HEK293 (cell line): ENCODE data around the gene ZBTB21.

Experiments used
- CTCF ChIA-PET: fragments of 350-600 bp; formaldehyde crosslinking; extraction: SDS; loops from one replicate; lab custom pipeline; 2021; ENCODE audit warnings: antibody characterized with exemption; lab: Yijun Ruan, JAX
- POLR2A ChIA-PET: fragments of 300-600 bp; formaldehyde crosslinking; extraction: SDS; loops from one replicate; lab custom pipeline; 2020; ENCODE audit warnings: antibody characterized with exemption, inconsistent platforms; lab: Yijun Ruan, JAX
- H3K27ac ChIP-seq: fragments of 200-500 bp; sonication (Bioruptor generic); 2 replicates; pipeline ENCODE4 v1.5.1; 2014; ENCODE audit warnings: low read depth, low read length, control low read depth, inconsistent platforms; ENCODE audit errors: extremely low read depth
- H3K36me3 ChIP-seq, 2 experiments: fragments of 200-500 bp in 1 of 2; sonication (Bioruptor generic) in 1 of 2; 1 replicate in 1 of 2; 2 replicates in 1 of 2; pipeline ENCODE4 v1.5.1; 2014 to 2017; ENCODE audit warnings: inconsistent platforms in 2 of 2, low read length in 2 of 2; ENCODE audit not compliant: control insufficient read depth in 2 of 2, insufficient read depth in 1 of 2
- H3K4me1 ChIP-seq: fragments of 200-500 bp; sonication (Bioruptor generic); 2 replicates; pipeline ENCODE4 v1.5.1; 2014; ENCODE audit warnings: mild to moderate bottlenecking, low read length, inconsistent platforms; ENCODE audit not compliant: control insufficient read depth, insufficient read depth
- H3K4me3 ChIP-seq: 2 replicates; pipeline ENCODE4 v1.5.1; 2011; ENCODE audit warnings: low read depth, mild to moderate bottlenecking, control low read depth, low read length, moderate library complexity
- H3K9me3 ChIP-seq: fragments of 200-500 bp; sonication (Bioruptor generic); 2 replicates; pipeline ENCODE4 v1.5.1; 2014; ENCODE audit warnings: low read depth, low read length, inconsistent platforms; ENCODE audit not compliant: control insufficient read depth, insufficient read depth
- HOXC10 ChIP-seq: sonication (generic); formaldehyde crosslinking; IDR thresholded peaks from 2 replicates; pipeline ENCODE4 v1.8.1; 2023; ENCODE audit warnings: mild to moderate bottlenecking, missing genetic modification reagents
- KLF7 ChIP-seq: fragments of 450-650 bp; formaldehyde crosslinking; IDR thresholded peaks from 2 replicates; pipeline ENCODE4 v1.5.1; 2016; ENCODE audit warnings: missing biosample characterization, missing genetic modification characterization, borderline replicate concordance
- ZNF10 ChIP-seq: fragments of 450-650 bp; formaldehyde crosslinking; IDR thresholded peaks from 2 replicates; pipeline ENCODE4 v1.5.1; 2017; ENCODE audit warnings: missing biosample characterization, missing genetic modification characterization
- ZNF132 ChIP-seq: fragments of 450-650 bp; formaldehyde crosslinking; IDR thresholded peaks from 2 replicates; pipeline ENCODE4 v1.5.1; 2017; ENCODE audit warnings: missing biosample characterization, missing genetic modification characterization, borderline replicate concordance
- ZNF2 ChIP-seq: fragments of 450-650 bp; formaldehyde crosslinking; IDR thresholded peaks from 2 replicates; pipeline ENCODE4 v1.5.1; 2016; ENCODE audit warnings: missing biosample characterization, missing genetic modification characterization
- ZNF366 ChIP-seq: fragments of 450-650 bp; formaldehyde crosslinking; conservative IDR thresholded peaks from 2 replicates; pipeline ENCODE4 v1.5.1; 2016; ENCODE audit warnings: missing biosample characterization, missing genetic modification characterization
- ZNF37A ChIP-seq: fragments of 450-650 bp; IDR thresholded peaks from 2 replicates; pipeline ENCODE4 v1.5.1; 2018; ENCODE audit warnings: missing biosample characterization, missing genetic modification characterization
- ZNF571 ChIP-seq: fragments of 450-650 bp; formaldehyde crosslinking; IDR thresholded peaks from 2 replicates; pipeline ENCODE4 v1.5.0; 2017; ENCODE audit warnings: missing biosample characterization, missing genetic modification characterization
- ZNF610 ChIP-seq: fragments of 450-650 bp; formaldehyde crosslinking; IDR thresholded peaks from 2 replicates; pipeline ENCODE4 v1.5.1; 2016; ENCODE audit warnings: missing biosample characterization, missing genetic modification characterization, borderline replicate concordance
- ZNF624 ChIP-seq: fragments of 450-650 bp; formaldehyde crosslinking; IDR thresholded peaks from 2 replicates; pipeline ENCODE4 v1.5.1; 2017; ENCODE audit warnings: missing biosample characterization, missing genetic modification characterization
- ZNF747 ChIP-seq: fragments of 450-650 bp; formaldehyde crosslinking; IDR thresholded peaks from 2 replicates; pipeline ENCODE4 v1.5.1; 2016; ENCODE audit warnings: missing biosample characterization, missing genetic modification characterization
- TF ChIP-seq, protein P1 (sequence below): fragments of 450-650 bp; formaldehyde crosslinking; IDR thresholded peaks from 2 replicates; pipeline ENCODE4 v1.5.1; 2017; ENCODE audit warnings: missing biosample characterization, missing genetic modification characterization
- TF ChIP-seq, protein P2 (sequence below): fragments of 450-650 bp; formaldehyde crosslinking; IDR thresholded peaks from 2 replicates; pipeline ENCODE4; 2016; ENCODE audit warnings: missing biosample characterization, missing genetic modification characterization
- TF ChIP-seq, protein P3 (sequence below): fragments of 450-650 bp; formaldehyde crosslinking; IDR thresholded peaks from 2 replicates; pipeline ENCODE4 v1.5.1; 2016; ENCODE audit warnings: missing biosample characterization, missing genetic modification characterization
- TF ChIP-seq, protein P4 (sequence below): fragments of 450-650 bp; formaldehyde crosslinking; IDR thresholded peaks from 2 replicates; pipeline ENCODE4 v1.5.1; 2017; ENCODE audit warnings: missing biosample characterization, missing genetic modification characterization

The ZBTB21 gene

DNA sequence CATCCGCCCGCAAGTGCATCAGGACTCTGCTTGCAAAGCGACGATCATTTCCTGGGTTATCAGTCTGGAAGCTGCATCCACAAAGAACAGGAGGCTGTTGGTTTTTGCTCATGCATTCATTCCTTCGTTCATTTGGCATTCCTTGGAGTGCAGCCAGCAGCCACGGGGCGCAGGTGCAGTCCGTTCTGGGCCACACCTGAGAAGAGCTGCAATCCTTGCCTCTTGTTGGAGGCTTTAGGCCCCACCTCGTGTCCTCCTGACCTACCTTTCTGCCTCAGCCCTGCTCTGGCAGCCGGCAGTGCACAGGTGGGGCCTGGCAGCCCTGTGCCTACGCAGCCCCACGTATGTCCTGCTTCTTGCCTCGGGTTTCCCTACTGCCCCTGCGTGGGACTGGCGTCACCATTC is 36.7 kb downstream of the ZBTB21 start (continued):
- TF ChIP-seq, protein P1, sequence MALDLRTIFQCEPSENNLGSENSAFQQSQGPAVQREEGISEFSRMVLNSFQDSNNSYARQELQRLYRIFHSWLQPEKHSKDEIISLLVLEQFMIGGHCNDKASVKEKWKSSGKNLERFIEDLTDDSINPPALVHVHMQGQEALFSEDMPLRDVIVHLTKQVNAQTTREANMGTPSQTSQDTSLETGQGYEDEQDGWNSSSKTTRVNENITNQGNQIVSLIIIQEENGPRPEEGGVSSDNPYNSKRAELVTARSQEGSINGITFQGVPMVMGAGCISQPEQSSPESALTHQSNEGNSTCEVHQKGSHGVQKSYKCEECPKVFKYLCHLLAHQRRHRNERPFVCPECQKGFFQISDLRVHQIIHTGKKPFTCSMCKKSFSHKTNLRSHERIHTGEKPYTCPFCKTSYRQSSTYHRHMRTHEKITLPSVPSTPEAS (tag by site-specific recombination), result no peak
- TF ChIP-seq ZNF132 (tag by site-specific recombination) (no peak), ZNF10 (tag by site-specific recombination) (no peak), ZNF624 (tag by site-specific recombination) (no peak), HOXC10 (no peak)
- TF ChIP-seq, protein P2, sequence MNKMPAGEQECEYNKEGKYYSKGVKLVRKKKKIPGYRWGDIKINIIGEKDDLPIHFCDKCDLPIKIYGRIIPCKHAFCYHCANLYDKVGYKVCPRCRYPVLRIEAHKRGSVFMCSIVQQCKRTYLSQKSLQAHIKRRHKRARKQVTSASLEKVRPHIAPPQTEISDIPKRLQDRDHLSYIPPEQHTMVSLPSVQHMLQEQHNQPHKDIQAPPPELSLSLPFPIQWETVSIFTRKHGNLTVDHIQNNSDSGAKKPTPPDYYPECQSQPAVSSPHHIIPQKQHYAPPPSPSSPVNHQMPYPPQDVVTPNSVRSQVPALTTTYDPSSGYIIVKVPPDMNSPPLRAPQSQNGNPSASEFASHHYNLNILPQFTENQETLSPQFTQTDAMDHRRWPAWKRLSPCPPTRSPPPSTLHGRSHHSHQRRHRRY (tag by site-specific recombination), result no peak

DNA sequence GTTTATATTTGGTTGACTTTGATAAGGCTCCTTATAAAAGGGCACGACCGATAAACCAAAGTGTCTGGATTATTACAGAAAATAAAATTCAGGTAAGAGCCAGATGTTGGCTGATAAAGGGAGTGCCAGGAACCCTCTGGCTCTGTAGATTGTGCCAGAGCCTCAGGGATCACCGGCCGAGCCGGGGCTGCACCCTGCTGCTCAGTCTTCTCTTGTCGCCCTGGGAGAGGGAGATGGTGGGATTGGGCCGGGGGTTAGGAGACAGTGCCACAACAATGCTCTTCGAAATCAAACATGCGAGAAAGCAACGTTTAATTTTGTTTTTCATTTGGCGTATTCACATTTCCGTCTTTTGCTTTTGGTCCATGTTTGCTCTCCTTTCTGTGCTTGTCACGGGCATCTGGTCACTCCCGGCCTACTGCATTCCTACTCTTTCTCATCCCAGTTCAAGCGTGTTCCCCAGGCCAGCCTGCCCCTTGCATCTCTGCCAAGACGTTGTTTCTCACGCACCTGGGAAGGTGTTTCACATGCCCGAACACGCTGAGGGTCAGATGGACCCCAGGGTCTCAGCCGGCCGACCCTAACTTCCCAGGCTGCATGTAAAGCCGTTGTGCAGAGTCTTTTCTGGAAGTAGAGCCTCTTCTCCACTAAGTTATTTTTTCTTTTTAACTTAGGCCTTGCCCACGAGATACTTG is 37.5 kb downstream of the ZBTB21 start:
- ChIA-PET CTCF (interaction anchor here (0.5 to 0.6 kb wide), 2 partner anchors 31 to 47 kb away, joined by 4 to 5 read pairs; no protein-coding TSS in a partner anchor), POLR2A (no interaction called here)
- H3K9me3 ChIP-seq, result no peaks in the 10 kb centered on the region
- TF ChIP-seq ZNF37A (tag by site-specific recombination) (no peak), ZNF2 (tag by site-specific recombination) (no peak)
- H3K27ac ChIP-seq, result no peak overlapping the region
- no peak overlapping the region for H3K4me3 ChIP-seq
- H3K36me3 ChIP-seq, result no peaks in the 10 kb centered on the region
- H3K4me1 ChIP-seq, result peaks cover 8% of the 10 kb centered on the region; the same call in 1 of the 2 replicates

DNA sequence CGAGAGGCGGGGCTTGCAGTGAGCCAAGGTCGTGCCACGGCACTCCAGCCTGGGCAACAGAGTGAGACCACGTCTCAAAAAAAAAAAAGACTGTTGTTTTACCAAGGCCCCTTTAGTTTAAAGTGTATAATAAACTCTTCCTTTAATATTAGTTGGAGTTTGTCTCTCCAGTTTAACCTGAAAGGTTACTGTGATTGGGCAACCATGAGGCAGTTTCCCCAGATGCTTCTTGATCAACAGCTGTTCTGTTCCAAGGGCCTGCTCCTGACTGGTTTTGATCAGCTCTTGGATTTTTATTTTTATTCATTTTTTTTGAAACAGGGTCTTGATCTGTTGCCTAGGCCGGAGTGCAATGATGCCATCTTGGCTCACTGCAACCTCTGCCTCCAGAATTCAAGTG is 38.3 kb downstream of the ZBTB21 start:
- H3K9me3 ChIP-seq, result no peaks in the 10 kb centered on the region
- ChIA-PET CTCF (interaction anchor here (0.5 to 0.6 kb wide), 2 partner anchors 31 to 46 kb away, joined by 4 to 5 read pairs; no protein-coding TSS in a partner anchor), POLR2A (no interaction called here)
- H3K4me3 ChIP-seq, result no peak overlapping the region
- H3K27ac ChIP-seq, result no peak overlapping the region
- TF ChIP-seq, protein P3, sequence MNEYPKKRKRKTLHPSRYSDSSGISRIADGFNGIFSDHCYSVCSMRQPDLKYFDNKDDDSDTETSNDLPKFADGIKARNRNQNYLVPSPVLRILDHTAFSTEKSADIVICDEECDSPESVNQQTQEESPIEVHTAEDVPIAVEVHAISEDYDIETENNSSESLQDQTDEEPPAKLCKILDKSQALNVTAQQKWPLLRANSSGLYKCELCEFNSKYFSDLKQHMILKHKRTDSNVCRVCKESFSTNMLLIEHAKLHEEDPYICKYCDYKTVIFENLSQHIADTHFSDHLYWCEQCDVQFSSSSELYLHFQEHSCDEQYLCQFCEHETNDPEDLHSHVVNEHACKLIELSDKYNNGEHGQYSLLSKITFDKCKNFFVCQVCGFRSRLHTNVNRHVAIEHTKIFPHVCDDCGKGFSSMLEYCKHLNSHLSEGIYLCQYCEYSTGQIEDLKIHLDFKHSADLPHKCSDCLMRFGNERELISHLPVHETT (tag by site-specific recombination), result no peak
- TF ChIP-seq ZNF366 (no peak), ZNF747 (tag by site-specific recombination) (no peak), ZNF610 (tag by site-specific recombination) (no peak), ZNF571 (tag by site-specific recombination) (no peak), KLF7 (tag by site-specific recombination) (no peak)
- TF ChIP-seq, protein P4, sequence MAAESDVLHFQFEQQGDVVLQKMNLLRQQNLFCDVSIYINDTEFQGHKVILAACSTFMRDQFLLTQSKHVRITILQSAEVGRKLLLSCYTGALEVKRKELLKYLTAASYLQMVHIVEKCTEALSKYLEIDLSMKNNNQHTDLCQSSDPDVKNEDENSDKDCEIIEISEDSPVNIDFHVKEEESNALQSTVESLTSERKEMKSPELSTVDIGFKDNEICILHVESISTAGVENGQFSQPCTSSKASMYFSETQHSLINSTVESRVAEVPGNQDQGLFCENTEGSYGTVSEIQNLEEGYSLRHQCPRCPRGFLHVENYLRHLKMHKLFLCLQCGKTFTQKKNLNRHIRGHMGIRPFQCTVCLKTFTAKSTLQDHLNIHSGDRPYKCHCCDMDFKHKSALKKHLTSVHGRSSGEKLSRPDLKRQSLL, result no peak
- TF ChIP-seq, all 188 proteins: peak for 0
- peaks cover 8% of the 10 kb centered on the region; the same call in 1 of the 2 replicates for H3K4me1 ChIP-seq
- H3K36me3 ChIP-seq, result no peaks in the 10 kb centered on the region
